GM21360 (cell line): ENCODE results near the gene FAM118A.
"Not testable (repeated sequence)": the region's sequence is repeated elsewhere in the genome, so short reads cannot be mapped to it uniquely, and the experiment has no call there.

Experiments used
- ATAC-seq: cut with Tn5 transposase; IDR thresholded peaks from one replicate; pipeline ENCODE4 v1.9.1; 2021; ENCODE audit warnings: mild to moderate bottlenecking, moderate library complexity; ENCODE audit not compliant: unreplicated experiment

FAM118A gene

GRCh38 chr22:45280587-45280980 lies 29.1 kb upstream of the FAM118A start:
- ATAC-seq: no peak

- ATAC-seq: no peak
Measured at GRCh38 chr22:45281010-45281409, 28.7 kb upstream of the FAM118A start.

- no peak for ATAC-seq
Measured at GRCh38 chr22:45284705-45285262, 24.9 kb upstream of the FAM118A start, which contains the start of gene UPK3A. UPK3A (plus strand) TSS chr22:45284949; CDS start chr22:45285014, 65 bp downstream.

GRCh38 chr22:45285263-45286058 lies 24.3 kb upstream of the FAM118A start:
- no peak for ATAC-seq

GRCh38 chr22:45286854-45287551 lies 22.7 kb upstream of the FAM118A start:
- ATAC-seq: no peak

- no peak for ATAC-seq
Measured at GRCh38 chr22:45290410-45290936, 19.3 kb upstream of the FAM118A start.

GRCh38 chr22:45291061-45291930 lies 18.4 kb upstream of the FAM118A start:
- no peak for ATAC-seq

GRCh38 chr22:45291931-45292290 lies 17.8 kb upstream of the FAM118A start:
- no peak for ATAC-seq

GRCh38 chr22:45292731-45293442 lies 16.8 kb upstream of the FAM118A start:
- no peak for ATAC-seq

- no peak for ATAC-seq
Measured at GRCh38 chr22:45294030-45294429, 15.7 kb upstream of the FAM118A start.

- ATAC-seq: not testable (repeated sequence)
Measured at GRCh38 chr22:45295004-45295403, 14.7 kb upstream of the FAM118A start.

- ATAC-seq: no peak
Measured at GRCh38 chr22:45295492-45295891, 14.2 kb upstream of the FAM118A start.

- ATAC-seq: no peak
Measured at GRCh38 chr22:45296628-45297297, 13.0 kb upstream of the FAM118A start.

GRCh38 chr22:45298934-45299505 lies 10.7 kb upstream of the FAM118A start:
- no peak for ATAC-seq

GRCh38 chr22:45302751-45303150 lies 7.0 kb upstream of the FAM118A start:
- ATAC-seq: no peak

GRCh38 chr22:45303181-45303580 lies 6.6 kb upstream of the FAM118A start:
- ATAC-seq: no peak

- ATAC-seq: no peak
Measured at GRCh38 chr22:45304971-45305370, 4.8 kb upstream of the FAM118A start.

- no peak for ATAC-seq
Measured at GRCh38 chr22:45305456-45306075, 4.2 kb upstream of the FAM118A start.

GRCh38 chr22:45306139-45306538 lies 3.6 kb upstream of the FAM118A start:
- no peak for ATAC-seq
